HepG2 (cell line): ENCODE data around the gene WDR47. TPM values are rescaled to one million over a fixed set of nuclear protein-coding genes. Genes with fewer than 3 reads are reported as not detected.

Experiments
- AKNA ChIP-seq: sonication (generic); formaldehyde crosslinking; IDR thresholded peaks from 2 replicates; pipeline ENCODE4 v1.4.0; 2020; ENCODE audit warnings: missing genetic modification reagents, borderline replicate concordance
- GPBP1L1 ChIP-seq: sonication (generic); formaldehyde crosslinking; IDR thresholded peaks from 2 replicates; pipeline ENCODE4 v1.5.0; 2020; ENCODE audit warnings: mild to moderate bottlenecking, missing genetic modification reagents
- GPN1 ChIP-seq: sonication (generic); formaldehyde crosslinking; IDR thresholded peaks from 2 replicates; pipeline ENCODE4 v1.5.1; 2020; ENCODE audit warnings: missing genetic modification reagents, borderline replicate concordance
- RBAK ChIP-seq: sonication (generic); formaldehyde crosslinking; IDR thresholded peaks from 2 replicates; pipeline ENCODE4 v1.5.1; 2020; ENCODE audit warnings: mild to moderate bottlenecking, missing genetic modification reagents
- TBL1XR1 ChIP-seq: fragments of 150-350 bp; IDR thresholded peaks from 2 replicates; pipeline ENCODE4 v1.6.1; 2014; ENCODE audit warnings: borderline replicate concordance, low read length; ENCODE audit not compliant: partially characterized antibody
- THAP9 ChIP-seq: sonication (generic); formaldehyde crosslinking; IDR thresholded peaks from 2 replicates; pipeline ENCODE4; 2020; ENCODE audit warnings: missing genetic modification reagents, mild to moderate bottlenecking, borderline replicate concordance
- ZBTB25 ChIP-seq: IDR thresholded peaks from 2 replicates; pipeline ENCODE4 v1.6.1; 2018; ENCODE audit warnings: missing genetic modification reagents
- ZFP82 ChIP-seq: sonication (generic); formaldehyde crosslinking; IDR thresholded peaks from 2 replicates; pipeline ENCODE4 v1.5.1; 2020; ENCODE audit warnings: mild to moderate bottlenecking, missing genetic modification reagents, borderline replicate concordance
- ZNF230 ChIP-seq: sonication (generic); formaldehyde crosslinking; IDR thresholded peaks from 2 replicates; pipeline ENCODE4 v1.4.0; 2020; ENCODE audit warnings: mild to moderate bottlenecking, missing genetic modification reagents
- ZNF615 ChIP-seq: sonication (generic); formaldehyde crosslinking; IDR thresholded peaks from 2 replicates; pipeline ENCODE4 v1.5.0; 2020; ENCODE audit warnings: mild to moderate bottlenecking, missing genetic modification reagents, borderline replicate concordance
- ZNF703 ChIP-seq: sonication (generic); formaldehyde crosslinking; IDR thresholded peaks from 2 replicates; pipeline ENCODE4 v1.5.1; 2020; ENCODE audit warnings: missing genetic modification reagents, mild to moderate bottlenecking, moderate library complexity, borderline replicate concordance
- ZNF710 ChIP-seq: sonication (generic); formaldehyde crosslinking; IDR thresholded peaks from 2 replicates; pipeline ENCODE4 v1.5.0; 2020; ENCODE audit warnings: mild to moderate bottlenecking, missing genetic modification reagents, borderline replicate concordance
- ZNF75D ChIP-seq: sonication (generic); formaldehyde crosslinking; IDR thresholded peaks from 2 replicates; pipeline ENCODE4 v1.8.1; 2023; ENCODE audit warnings: missing genetic modification reagents, mild to moderate bottlenecking, borderline replicate concordance
- ZNF775 ChIP-seq: sonication (generic); formaldehyde crosslinking; IDR thresholded peaks from 2 replicates; pipeline ENCODE4 v1.4.0; 2020; ENCODE audit warnings: missing genetic modification reagents, mild to moderate bottlenecking, moderate library complexity, borderline replicate concordance
- polyA plus RNA-seq, 8 experiments: library from polyadenylated mRNA; depleted of rRNA in 3 of 8; stranded (reverse) in 7 of 8; unstranded in 1 of 8; fragments of >200 nt; fragmentation: Illumina TruSeq in 4 of 8; extraction: Trizol in 4 of 8; gene quantifications; 2 replicates each; pipeline versions ENCODE4 v1.2.1 to v1.2.3, GENCODE V29; 2011 to 2016; ENCODE audit warnings: low read depth in 4 of 8, missing spikeins in 1 of 8, mixed read lengths in 1 of 8; ENCODE audit not compliant: insufficient read depth in 1 of 8
- total RNA-seq, 5 experiments: library from RNA; depleted of rRNA; stranded (reverse); fragments of >200 nt; fragmentation: Illumina TruSeq; extraction: Trizol; gene quantifications; 2 replicates each; pipeline ENCODE4 v1.2.3, GENCODE V29; 2016; ENCODE audit warnings: low read depth in 1 of 5

Gene WDR47
- total and polyA plus RNA-seq, 2 of the 13 experiments (the other 11 are each of a cell fraction or from before 2014, with no cell fraction given), result 4.3 to 5.9 TPM

GRCh38 chr1:109075531-109076490 is 33.9 kb upstream of the WDR47 start, which contains the start of gene TAF13 (continued):
- TF ChIP-seq ZNF75D (no peak), GPBP1L1 (CRISPR knock-in tag) (no peak), ZNF703 (CRISPR knock-in tag) (no peak), ZNF710 (CRISPR knock-in tag) (peak; percentile 40; the same call in 1 of the 2 replicates), ZNF775 (CRISPR knock-in tag) (no peak), RBAK (no peak), ZBTB25 (CRISPR knock-in tag) (peak; percentile 54), ZNF230 (CRISPR knock-in tag) (0 out of 2 replicates have a peak, but pooled peaks have one; percentile 36), ZNF615 (CRISPR knock-in tag) (no peak), AKNA (CRISPR knock-in tag) (no peak), GPN1 (no peak), THAP9 (CRISPR knock-in tag) (peak; percentile 82; the same call in 1 of the 2 replicates), TBL1XR1 (no peak), ZFP82 (peak; percentile 77; the same call in 1 of the 2 replicates)
